Measurements from ENCODE around the gene NEK1.
A peak's percentile ranks its signal among the peaks of the same experiment; 100 is the strongest.

NEK1 gene

DNA sequence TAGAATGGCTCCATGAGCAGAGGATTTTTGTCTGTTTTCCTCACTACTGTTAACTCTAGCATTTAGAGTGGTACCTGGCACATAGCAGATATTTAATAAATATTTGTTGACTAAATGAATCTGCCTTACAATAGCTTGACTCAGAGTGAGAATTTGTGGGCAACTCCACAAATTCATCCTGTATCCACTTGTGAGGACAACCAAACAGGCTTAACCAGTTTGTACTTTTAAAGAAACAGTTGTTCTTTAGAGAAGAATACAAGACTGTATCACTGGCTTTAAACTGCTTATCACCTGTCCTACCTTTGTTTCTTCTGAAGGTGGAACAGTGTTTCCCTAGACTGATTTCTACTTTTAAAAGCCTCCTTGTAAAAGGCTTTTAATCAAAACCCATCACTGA lies 200.3 kb downstream of the NEK1 start:
- Histone ChIP-seq H3K36me3 (replicated peaks) (no peaks in the 10 kb centered on the region), H3K27me3 (replicated peaks) (no peaks in the 10 kb centered on the region), H3K27ac (no peak overlapping the region), H3K4me3 (ENCODE audit: low read depth, low read length) (no peak overlapping the region)
- TF ChIP-seq CTCF (IDR thresholded peaks at IDR 0.05; ENCODE audit: low read depth, low read length, missing control alignments), result no peak
- DNase-seq, result no peak
- in situ Hi-C loops (cut with HindIII; ENCODE audit: low pct_ligation_motif_present, low sequenced_read_pairs), result no loop called here

GRCh38 chr4:169410839-169411770 lies 201.3 kb downstream of the NEK1 start:
- H3K27me3 ChIP-seq (replicated peaks), result no peaks in the 10 kb centered on the region
- no peaks in the 10 kb centered on the region for H3K36me3 ChIP-seq (replicated peaks)
- peak; percentile 91 for DNase-seq
- no peak overlapping the region for H3K4me3 ChIP-seq (ENCODE audit: low read depth, low read length)
- in situ Hi-C loops (cut with HindIII; ENCODE audit: low pct_ligation_motif_present, low sequenced_read_pairs), result no loop called here
- TF ChIP-seq CTCF (IDR thresholded peaks at IDR 0.05; ENCODE audit: low read depth, low read length, missing control alignments), result no peak
- H3K27ac ChIP-seq, result no peak overlapping the region

DNA sequence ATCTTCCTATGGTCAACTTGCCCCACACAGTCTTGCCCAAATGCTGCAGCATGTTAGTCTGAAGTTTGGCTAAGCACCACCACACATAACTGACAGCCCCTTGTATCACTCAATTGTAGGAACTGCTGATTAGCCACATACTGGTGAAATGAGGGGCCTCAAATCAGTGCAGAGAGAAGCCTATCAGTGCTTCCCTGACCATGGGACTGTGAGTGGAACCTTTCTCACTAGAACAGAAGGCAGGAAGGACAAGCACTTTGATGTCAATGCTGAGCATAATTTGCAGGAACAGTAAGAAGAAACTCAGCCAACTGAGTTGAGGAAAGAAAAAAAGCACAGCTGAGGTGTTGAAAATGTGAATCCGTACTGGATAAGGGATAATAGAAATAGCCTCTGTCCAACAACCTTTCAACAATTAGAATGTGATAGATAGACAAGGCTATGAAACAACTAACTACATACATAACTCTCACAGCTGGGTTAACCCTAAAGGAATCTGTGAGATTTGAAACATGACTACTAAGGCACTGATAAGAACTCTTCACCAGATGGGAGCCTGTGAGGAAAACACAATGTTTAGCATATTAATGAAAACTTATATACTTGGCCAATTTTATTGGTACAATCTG lies 205.1 kb downstream of the NEK1 start:
- DNase-seq, result no peak
- TF ChIP-seq CTCF (IDR thresholded peaks at IDR 0.05; ENCODE audit: low read depth, low read length, missing control alignments), result no peak
- Histone ChIP-seq H3K36me3 (replicated peaks) (no peaks in the 10 kb centered on the region), H3K4me3 (ENCODE audit: low read depth, low read length) (no peak overlapping the region), H3K27ac (no peak overlapping the region), H3K27me3 (replicated peaks) (no peaks in the 10 kb centered on the region)
- in situ Hi-C loops (cut with HindIII; ENCODE audit: low pct_ligation_motif_present, low sequenced_read_pairs), result no loop called here

DNA sequence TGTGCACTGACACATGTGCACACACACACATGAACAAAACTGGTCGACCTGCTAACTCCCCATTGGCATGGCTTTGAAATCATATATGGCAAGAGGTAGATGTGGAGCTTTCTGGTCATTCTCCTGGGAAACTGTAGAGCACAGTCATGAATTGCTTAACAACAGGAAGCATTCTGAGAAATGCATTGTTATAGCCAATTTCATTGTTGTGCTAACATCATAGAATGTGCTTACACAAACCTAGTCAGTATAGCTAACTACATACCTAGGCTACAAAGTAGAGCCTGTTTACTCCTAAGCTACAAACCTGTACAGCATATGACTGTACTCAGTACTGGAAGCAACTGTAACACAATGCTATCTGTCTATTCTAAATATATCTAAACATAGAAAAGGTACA lies 207.4 kb downstream of the NEK1 start:
- Histone ChIP-seq H3K27ac (no peak overlapping the region), H3K4me3 (ENCODE audit: low read depth, low read length) (no peak overlapping the region), H3K27me3 (replicated peaks) (no peaks in the 10 kb centered on the region), H3K36me3 (replicated peaks) (no peaks in the 10 kb centered on the region)
- TF ChIP-seq CTCF (IDR thresholded peaks at IDR 0.05; ENCODE audit: low read depth, low read length, missing control alignments), result no peak
- DNase-seq, result no peak
- in situ Hi-C loops (cut with HindIII; ENCODE audit: low pct_ligation_motif_present, low sequenced_read_pairs), result no loop called here

GRCh38 chr4:169400832-169401231 lies 211.6 kb downstream of the NEK1 start:
- Histone ChIP-seq H3K4me3 (ENCODE audit: low read depth, low read length) (no peak overlapping the region), H3K36me3 (replicated peaks) (no peaks in the 10 kb centered on the region), H3K27ac (no peak overlapping the region), H3K27me3 (replicated peaks) (no peaks in the 10 kb centered on the region)
- DNase-seq, result no peak
- in situ Hi-C loops (cut with HindIII; ENCODE audit: low pct_ligation_motif_present, low sequenced_read_pairs), result no loop called here
- no peak for TF ChIP-seq CTCF (IDR thresholded peaks at IDR 0.05; ENCODE audit: low read depth, low read length, missing control alignments)

Data from brain microvascular endothelial cell (primary cell).